ENCODE measurements around the gene STARD13. TPM values are rescaled to one million over a fixed set of nuclear protein-coding genes. Genes with fewer than 3 reads are reported as not detected.

The STARD13 gene
- total and polyA plus RNA-seq, 4 donors: 14.2 to 51.4 (median 22.2) TPM

DNA sequence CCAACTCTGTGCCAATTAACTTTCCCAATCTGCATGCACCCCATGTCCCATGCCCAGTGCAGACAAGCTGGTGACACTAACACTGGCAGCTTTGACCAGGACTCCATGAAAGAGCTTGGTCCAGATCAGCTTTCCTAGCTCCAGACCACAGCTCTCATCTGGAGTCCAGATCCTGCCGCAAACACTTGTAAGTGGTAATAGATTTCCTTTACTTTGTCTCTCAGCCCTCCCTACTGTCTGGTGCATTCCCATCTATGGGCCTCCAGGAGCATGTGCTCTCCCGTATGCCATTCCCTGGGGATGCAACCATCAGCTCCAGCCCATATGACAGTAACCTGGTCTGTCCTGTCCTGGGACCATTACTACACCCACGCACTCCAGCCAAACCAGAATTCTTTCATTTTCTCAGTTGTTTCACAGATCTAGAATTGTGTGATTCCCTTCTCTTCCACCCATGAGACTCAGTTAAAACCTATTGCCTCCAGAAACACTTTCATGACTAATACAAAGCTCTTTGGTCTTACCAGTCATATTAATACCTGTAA lies 4.9 kb upstream of the STARD13 start:
- no peaks in the 10 kb centered on the region for H3K27me3 ChIP-seq (ENCODE audit: control insufficient read depth, insufficient read depth, low read length)
- H3K9me3 ChIP-seq (ENCODE audit: control insufficient read depth, insufficient read depth, low read length): no peaks in the 10 kb centered on the region
- no peaks in the 10 kb centered on the region for H3K36me3 ChIP-seq (ENCODE audit: control insufficient read depth, insufficient read depth, low read length)
- 96% methylated on average over 3 of the region's 3 CpGs for WGBS (ENCODE audit: insufficient coverage)
- DNase-seq (ENCODE audit: low read depth in 4 of 6, low spot score in 6 of 6): no peak
- no peak overlapping the region for H3K4me3 ChIP-seq (ENCODE audit: low read depth, low read length)
- H3K27ac ChIP-seq (ENCODE audit: low read depth, low read length): no peak overlapping the region
- peaks cover 5% of the 10 kb centered on the region for H3K4me1 ChIP-seq (ENCODE audit: control insufficient read depth, insufficient read depth, low read length)

DNA sequence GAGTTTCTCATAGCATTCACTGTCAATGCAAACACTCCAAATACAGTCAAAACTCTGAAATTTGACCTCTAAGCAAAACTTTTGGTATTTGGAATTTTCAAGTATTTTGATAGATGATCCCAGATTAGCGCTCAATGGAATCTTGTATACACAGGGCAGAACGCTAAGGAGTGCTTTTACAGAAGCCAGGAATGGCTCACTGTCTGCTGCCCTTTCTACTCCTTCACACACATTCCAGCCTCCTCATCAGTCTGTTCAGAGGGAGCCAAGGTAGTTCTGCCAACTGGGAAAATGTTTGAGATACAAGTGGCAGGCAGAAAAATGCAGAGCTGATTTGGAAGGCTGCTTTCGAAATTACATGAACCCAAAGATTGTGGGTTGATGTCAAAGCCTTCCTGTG lies 4.4 kb upstream of the STARD13 start:
- WGBS (ENCODE audit: insufficient coverage): 67% methylated on average over 1 of the region's 3 CpGs
- Histone ChIP-seq H3K36me3 (ENCODE audit: control insufficient read depth, insufficient read depth, low read length) (no peaks in the 10 kb centered on the region), H3K4me3 (ENCODE audit: low read depth, low read length) (no peak overlapping the region), H3K27me3 (ENCODE audit: control insufficient read depth, insufficient read depth, low read length) (no peaks in the 10 kb centered on the region), H3K9me3 (ENCODE audit: control insufficient read depth, insufficient read depth, low read length) (no peaks in the 10 kb centered on the region), H3K4me1 (ENCODE audit: control insufficient read depth, insufficient read depth, low read length) (peaks cover 5% of the 10 kb centered on the region), H3K27ac (ENCODE audit: low read depth, low read length) (no peak overlapping the region)
- DNase-seq (ENCODE audit: low read depth in 4 of 6, low spot score in 6 of 6): peak in 1 of 6 donors; percentile 32

DNA sequence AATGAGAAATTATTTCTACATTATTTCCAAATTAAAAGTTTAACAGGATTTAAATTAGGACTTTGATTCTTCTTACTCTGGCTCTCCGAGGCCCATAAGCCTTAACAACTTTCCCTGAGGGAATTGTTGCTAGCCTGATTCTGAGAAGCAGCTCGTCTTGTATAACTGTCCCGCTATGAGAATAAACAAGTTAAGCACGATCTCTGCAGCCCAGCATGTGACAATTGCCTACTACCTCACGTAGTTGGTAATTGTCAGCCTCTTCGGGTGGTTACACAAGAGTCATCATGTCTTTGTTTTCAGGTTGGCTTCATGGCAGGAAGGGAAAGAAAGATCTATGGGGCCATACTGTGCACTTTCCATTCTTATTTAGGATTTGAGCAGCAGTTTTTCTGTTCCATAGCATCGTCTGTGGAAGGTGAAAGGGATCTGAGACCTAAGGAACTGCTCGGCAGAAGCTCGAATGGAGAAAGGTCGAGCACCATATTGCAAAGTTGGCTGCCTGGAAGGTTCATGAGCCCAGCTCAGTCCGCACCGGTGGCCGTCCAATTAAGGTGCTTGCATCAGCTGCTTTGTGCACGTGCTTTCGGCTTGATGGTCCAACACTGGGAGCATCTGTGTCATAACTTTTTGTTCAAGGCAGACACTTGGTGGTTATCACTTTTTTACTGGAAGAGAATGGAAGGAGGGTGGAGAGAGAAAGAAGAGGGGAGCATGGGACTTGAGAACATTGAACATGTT lies 1.8 kb upstream of the STARD13 start:
- Histone ChIP-seq H3K4me1 (ENCODE audit: control insufficient read depth, insufficient read depth, low read length) (peaks cover 5% of the 10 kb centered on the region), H3K9me3 (ENCODE audit: control insufficient read depth, insufficient read depth, low read length) (no peaks in the 10 kb centered on the region), H3K4me3 (ENCODE audit: low read depth, low read length) (no peak overlapping the region), H3K36me3 (ENCODE audit: control insufficient read depth, insufficient read depth, low read length) (no peaks in the 10 kb centered on the region), H3K27me3 (ENCODE audit: control insufficient read depth, insufficient read depth, low read length) (no peaks in the 10 kb centered on the region), H3K27ac (ENCODE audit: low read depth, low read length) (peak overlapping the region; percentile 98)
- WGBS (ENCODE audit: insufficient coverage): 86% methylated on average over 9 of the region's 15 CpGs
- DNase-seq (ENCODE audit: low read depth in 4 of 6, low spot score in 6 of 6): peak in 1 of 6 donors; percentile 45

DNA sequence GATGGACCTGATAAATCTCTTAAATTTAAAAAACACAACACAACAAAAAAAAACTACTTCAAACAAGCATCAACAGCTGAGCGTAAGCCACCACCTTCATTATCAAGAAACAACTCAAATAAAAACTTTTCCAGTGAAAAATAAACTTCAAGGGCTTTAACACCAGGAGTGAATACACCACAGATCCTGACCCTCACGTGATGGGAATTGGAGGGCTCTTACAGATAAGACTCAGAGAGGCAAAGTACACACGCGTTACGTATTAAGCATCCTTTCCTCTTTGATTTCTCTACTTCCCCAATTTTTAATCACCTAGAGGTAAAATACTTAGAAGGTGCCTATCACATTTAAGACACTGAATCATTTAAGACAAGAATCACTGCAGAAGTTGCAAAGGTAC lies 573 bp upstream of the STARD13 start:
- Histone ChIP-seq H3K27ac (ENCODE audit: low read depth, low read length) (peak overlapping the region; percentile 98), H3K4me1 (ENCODE audit: control insufficient read depth, insufficient read depth, low read length) (peaks cover 5% of the 10 kb centered on the region), H3K4me3 (ENCODE audit: low read depth, low read length) (peak overlapping the region; percentile 94), H3K27me3 (ENCODE audit: control insufficient read depth, insufficient read depth, low read length) (no peaks in the 10 kb centered on the region), H3K36me3 (ENCODE audit: control insufficient read depth, insufficient read depth, low read length) (no peaks in the 10 kb centered on the region), H3K9me3 (ENCODE audit: control insufficient read depth, insufficient read depth, low read length) (no peaks in the 10 kb centered on the region)
- WGBS (ENCODE audit: insufficient coverage): 57% methylated on average over 1 of the region's 5 CpGs
- DNase-seq (ENCODE audit: low read depth in 4 of 6, low spot score in 6 of 6): no peak

DNA sequence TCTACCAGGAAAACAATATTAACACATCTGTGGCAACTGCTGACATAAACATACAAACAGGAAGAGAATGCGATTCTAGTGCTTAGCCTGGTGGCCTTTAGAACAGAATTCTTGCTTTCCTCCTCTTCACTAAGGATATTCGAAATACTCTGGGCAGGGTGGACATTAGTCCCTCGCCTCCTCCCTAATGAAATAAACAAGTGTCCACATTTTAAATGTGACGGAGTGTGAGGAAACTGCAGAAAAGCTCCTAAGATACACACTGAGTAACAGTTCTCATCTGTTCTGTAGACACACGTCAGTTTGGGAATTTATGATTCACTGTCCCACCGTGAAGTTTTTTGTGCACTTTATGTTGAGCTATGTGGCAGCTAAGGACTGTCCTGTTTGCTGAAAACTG lies 639 bp downstream of the STARD13 start:
- H3K27ac ChIP-seq (ENCODE audit: low read depth, low read length): peak overlapping the region; percentile 98
- H3K4me1 ChIP-seq (ENCODE audit: control insufficient read depth, insufficient read depth, low read length): no peaks in the 10 kb centered on the region
- no peaks in the 10 kb centered on the region for H3K27me3 ChIP-seq (ENCODE audit: control insufficient read depth, insufficient read depth, low read length)
- 0% methylated on average over 1 of the region's 6 CpGs for WGBS (ENCODE audit: insufficient coverage)
- H3K4me3 ChIP-seq (ENCODE audit: low read depth, low read length): peak overlapping the region; percentile 94
- no peak for DNase-seq (ENCODE audit: low read depth in 4 of 6, low spot score in 6 of 6)
- no peaks in the 10 kb centered on the region for H3K36me3 ChIP-seq (ENCODE audit: control insufficient read depth, insufficient read depth, low read length)
- H3K9me3 ChIP-seq (ENCODE audit: control insufficient read depth, insufficient read depth, low read length): no peaks in the 10 kb centered on the region

DNA sequence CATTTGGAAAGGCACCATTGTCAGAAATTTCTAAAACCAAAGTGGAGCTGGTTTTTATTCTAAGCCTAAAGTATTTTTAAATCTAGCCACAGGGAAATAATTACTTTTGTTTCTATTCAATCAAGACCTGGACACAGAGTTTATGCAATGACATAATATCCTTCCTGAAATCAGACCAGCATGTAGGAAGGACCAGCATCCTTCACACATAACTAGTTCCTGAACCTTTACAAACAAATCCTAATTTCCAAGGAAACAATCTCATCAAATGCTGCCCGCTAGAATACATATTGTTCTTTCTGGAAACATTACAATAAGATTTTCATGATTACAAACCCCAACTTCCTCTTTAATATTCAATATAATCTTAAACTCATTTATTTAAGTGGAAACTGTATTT lies 1.5 kb downstream of the STARD13 start:
- Histone ChIP-seq H3K9me3 (ENCODE audit: control insufficient read depth, insufficient read depth, low read length) (no peaks in the 10 kb centered on the region), H3K4me1 (ENCODE audit: control insufficient read depth, insufficient read depth, low read length) (no peaks in the 10 kb centered on the region), H3K27me3 (ENCODE audit: control insufficient read depth, insufficient read depth, low read length) (no peaks in the 10 kb centered on the region), H3K4me3 (ENCODE audit: low read depth, low read length) (peak overlapping the region; percentile 94), H3K36me3 (ENCODE audit: control insufficient read depth, insufficient read depth, low read length) (no peaks in the 10 kb centered on the region), H3K27ac (ENCODE audit: low read depth, low read length) (peak overlapping the region; percentile 98)
- DNase-seq (ENCODE audit: low read depth in 4 of 6, low spot score in 6 of 6): no peak
- WGBS (ENCODE audit: insufficient coverage): no CpG with 5 or more reads among the region's 1 CpG

DNA sequence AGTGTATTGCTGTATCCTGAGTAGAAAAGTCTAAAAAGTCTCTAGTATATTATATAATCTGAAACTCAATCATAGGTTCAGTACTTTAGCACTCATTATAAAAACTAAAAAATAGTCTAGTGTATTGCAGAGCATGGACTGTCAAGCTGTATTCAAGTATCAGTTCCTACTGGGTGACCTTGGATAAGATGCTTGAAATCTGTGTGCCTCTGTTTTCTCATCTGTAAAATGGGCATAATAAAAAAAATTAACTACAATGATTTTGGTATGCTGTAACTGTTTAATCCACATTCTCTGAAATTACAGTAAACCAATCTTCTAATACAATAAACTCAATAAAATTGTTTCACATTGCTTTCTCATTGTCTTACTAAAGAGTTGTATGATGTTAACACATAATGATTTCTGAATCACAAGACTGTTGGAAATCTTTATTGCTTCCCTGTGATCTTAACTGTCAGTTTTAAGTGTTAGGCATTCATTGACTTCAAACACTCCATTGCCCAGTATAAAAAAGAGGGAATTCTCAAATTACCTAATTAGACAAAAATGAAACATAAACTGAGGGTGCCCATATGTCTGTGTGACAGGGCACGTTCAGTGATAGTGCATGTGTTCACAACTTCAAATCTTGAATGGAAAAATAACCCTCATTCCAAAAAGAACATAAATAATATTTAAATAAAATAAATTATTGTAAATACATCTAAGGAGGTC lies 2.2 kb downstream of the STARD13 start:
- H3K4me3 ChIP-seq (ENCODE audit: low read depth, low read length): peak overlapping the region; percentile 94
- no peak for DNase-seq (ENCODE audit: low read depth in 4 of 6, low spot score in 6 of 6)
- no peaks in the 10 kb centered on the region for H3K36me3 ChIP-seq (ENCODE audit: control insufficient read depth, insufficient read depth, low read length)
- H3K27me3 ChIP-seq (ENCODE audit: control insufficient read depth, insufficient read depth, low read length): no peaks in the 10 kb centered on the region
- no peaks in the 10 kb centered on the region for H3K4me1 ChIP-seq (ENCODE audit: control insufficient read depth, insufficient read depth, low read length)
- no CpG with 5 or more reads among the region's 1 CpG for WGBS (ENCODE audit: insufficient coverage)
- peak overlapping the region; percentile 98 for H3K27ac ChIP-seq (ENCODE audit: low read depth, low read length)
- no peaks in the 10 kb centered on the region for H3K9me3 ChIP-seq (ENCODE audit: control insufficient read depth, insufficient read depth, low read length)

DNA sequence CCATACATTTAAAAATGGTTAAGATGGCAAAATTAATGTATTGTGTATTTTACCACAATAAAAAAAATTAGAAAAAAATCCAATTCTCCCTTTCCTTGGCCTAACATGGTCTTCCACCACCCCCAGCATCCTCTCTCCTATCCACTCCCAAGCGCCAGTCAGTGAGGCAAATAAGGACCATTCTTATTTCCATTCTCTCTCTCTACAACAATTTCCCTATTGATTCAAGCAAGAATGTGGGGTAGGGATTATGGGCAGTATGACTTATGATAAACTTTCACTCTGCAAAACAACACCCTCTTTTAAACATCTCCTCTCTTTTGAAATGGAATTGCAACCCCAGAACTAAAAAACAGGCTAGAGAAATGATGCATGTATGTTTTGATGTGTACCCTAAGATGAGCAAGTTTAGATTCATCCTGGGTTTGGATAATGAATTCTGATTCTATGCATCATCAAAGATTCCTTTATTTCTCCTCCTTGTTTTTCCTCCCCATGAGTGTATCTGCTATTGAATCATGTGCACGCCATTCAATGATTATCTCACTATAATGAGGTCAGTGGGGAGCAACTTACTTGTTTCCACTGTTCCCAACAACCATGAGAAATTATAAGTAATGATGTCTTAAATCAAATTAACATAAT lies 3.5 kb downstream of the STARD13 start:
- WGBS (ENCODE audit: insufficient coverage): no CpG with 5 or more reads among the region's 2 CpGs
- H3K36me3 ChIP-seq (ENCODE audit: control insufficient read depth, insufficient read depth, low read length): no peaks in the 10 kb centered on the region
- no peaks in the 10 kb centered on the region for H3K4me1 ChIP-seq (ENCODE audit: control insufficient read depth, insufficient read depth, low read length)
- H3K27me3 ChIP-seq (ENCODE audit: control insufficient read depth, insufficient read depth, low read length): no peaks in the 10 kb centered on the region
- H3K4me3 ChIP-seq (ENCODE audit: low read depth, low read length): peak overlapping the region; percentile 94
- peak overlapping the region; percentile 98 for H3K27ac ChIP-seq (ENCODE audit: low read depth, low read length)
- H3K9me3 ChIP-seq (ENCODE audit: control insufficient read depth, insufficient read depth, low read length): no peaks in the 10 kb centered on the region
- no peak for DNase-seq (ENCODE audit: low read depth in 4 of 6, low spot score in 6 of 6)

DNA sequence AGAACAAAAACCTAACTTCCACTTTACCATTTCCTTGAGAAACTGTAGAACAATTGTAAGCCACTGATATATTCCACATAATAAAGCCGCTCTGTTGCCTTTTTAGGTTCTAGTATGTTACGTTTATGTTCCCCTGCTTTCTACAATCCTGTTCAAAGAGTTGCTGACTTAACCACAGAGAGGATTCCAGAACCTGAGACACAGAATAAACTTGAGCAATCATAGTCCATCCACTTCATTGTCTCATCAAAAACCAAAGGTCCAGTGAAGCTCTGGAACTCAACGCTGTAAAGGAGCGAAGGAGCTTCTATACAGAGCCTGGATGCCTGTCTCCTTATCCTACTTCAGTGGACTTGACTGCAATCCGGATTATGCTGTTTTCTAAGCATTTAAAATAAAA lies 4.6 kb downstream of the STARD13 start:
- H3K9me3 ChIP-seq (ENCODE audit: control insufficient read depth, insufficient read depth, low read length): no peaks in the 10 kb centered on the region
- H3K4me1 ChIP-seq (ENCODE audit: control insufficient read depth, insufficient read depth, low read length): no peaks in the 10 kb centered on the region
- peak overlapping the region; percentile 98 for H3K27ac ChIP-seq (ENCODE audit: low read depth, low read length)
- no peaks in the 10 kb centered on the region for H3K36me3 ChIP-seq (ENCODE audit: control insufficient read depth, insufficient read depth, low read length)
- no peak for DNase-seq (ENCODE audit: low read depth in 4 of 6, low spot score in 6 of 6)
- 100% methylated on average over 2 of the region's 5 CpGs for WGBS (ENCODE audit: insufficient coverage)
- no peak overlapping the region for H3K4me3 ChIP-seq (ENCODE audit: low read depth, low read length)
- H3K27me3 ChIP-seq (ENCODE audit: control insufficient read depth, insufficient read depth, low read length): no peaks in the 10 kb centered on the region

Measured in spinal cord (tissue), 10 donors.